ENCODE measurements around the gene RPL23.
A peak's percentile ranks its signal among the peaks of the same experiment; 100 is the strongest.

Gene RPL23

GRCh38 chr17:38853292-38854219 is at the start of gene RPL23:
Gene RPL23, minus strand, starts transcription at chr17:38853721. Its CDS starts 11 bp downstream, at chr17:38853710.
- peak; percentile 66; the same call in 1 of the 2 replicates for TF ChIP-seq ZFX (IDR thresholded peaks at IDR 0.05)
- no peak for TF ChIP-seq CTCF (conservative IDR thresholded peaks at IDR 0.05)

GRCh38 chr17:38900978-38901656 is 47.6 kb upstream of the RPL23 start:
- TF ChIP-seq ZFX (IDR thresholded peaks at IDR 0.05) (no peak), CTCF (conservative IDR thresholded peaks at IDR 0.05) (no peak)
- no peak overlapping the region for H3K27ac ChIP-seq

More at GRCh38 chr17:38853292-38854219, at the start of gene RPL23:
- peak within 1 kb of the TSS; percentile 94 for H3K27ac ChIP-seq

- TF ChIP-seq ZFX (IDR thresholded peaks at IDR 0.05) (no peak), CTCF (conservative IDR thresholded peaks at IDR 0.05) (no peak)
- no peak overlapping the region for H3K27ac ChIP-seq
Measured at GRCh38 chr17:38899421-38899820, 45.9 kb upstream of the RPL23 start.

- no peak overlapping the region for H3K27ac ChIP-seq
- TF ChIP-seq ZFX (IDR thresholded peaks at IDR 0.05) (no peak), CTCF (conservative IDR thresholded peaks at IDR 0.05) (no peak)
Measured at GRCh38 chr17:38898812-38899348, 45.4 kb upstream of the RPL23 start.

GRCh38 chr17:38898291-38898679 is 44.8 kb upstream of the RPL23 start:
- no peak overlapping the region for H3K27ac ChIP-seq
- TF ChIP-seq ZFX (IDR thresholded peaks at IDR 0.05) (no peak), CTCF (conservative IDR thresholded peaks at IDR 0.05) (no peak)

GRCh38 chr17:38897671-38898290 is 44.3 kb upstream of the RPL23 start:
- TF ChIP-seq CTCF (conservative IDR thresholded peaks at IDR 0.05), result no peak
- TF ChIP-seq ZFX (IDR thresholded peaks at IDR 0.05), result no peak

More at GRCh38 chr17:38897671-38898290, 44.3 kb upstream of the RPL23 start:
- no peak overlapping the region for H3K27ac ChIP-seq

Measured in C4-2B (cell line).